Keratinocyte (primary cell): ENCODE results near the gene SLC6A19.

Experiments
- CTCF ChIP-seq, 3 experiments: IDR thresholded peaks in 1 of 3; conservative IDR thresholded peaks in 1 of 3; optimal IDR thresholded peaks in 1 of 3; 2 replicates in 2 of 3; 3 replicates in 1 of 3; pipeline versions ENCODE3 to v1.5.1; 2011; ENCODE audit warnings: low read length in 3 of 3, mild to moderate bottlenecking in 3 of 3, moderate library complexity in 2 of 3, control low read depth in 1 of 3, inconsistent platforms in 1 of 3; ENCODE audit not compliant: insufficient read depth in 2 of 3; ENCODE audit errors: extremely low read depth in 1 of 3
- EZH2 ChIP-seq: IDR thresholded peaks from one replicate; pipeline ENCODE4 v1.6.1; 2012; ENCODE audit warnings: inconsistent platforms, mild to moderate bottlenecking, low read length, moderate library complexity

GRCh38 chr5:1259806-1260480 is 58.5 kb downstream of the SLC6A19 start:
- TF ChIP-seq CTCF (optimal IDR thresholded peaks at IDR 0.05 in 1 of 3, IDR thresholded peaks at IDR 0.05 in 1 of 3, conservative IDR thresholded peaks at IDR 0.05 in 1 of 3; ENCODE audit: extremely low read depth in 1 of 3, insufficient read depth in 2 of 3, low read length in 3 of 3), result no peak
- TF ChIP-seq EZH2, result no peak
